ENCODE results near the gene DENND2C.

GRCh38 chr1:114545796-114546195 is 124.1 kb downstream of the DENND2C start:
- no peak for TF ChIP-seq POLR2A (IDR thresholded peaks at IDR 0.05)
- TF ChIP-seq, protein P1, sequence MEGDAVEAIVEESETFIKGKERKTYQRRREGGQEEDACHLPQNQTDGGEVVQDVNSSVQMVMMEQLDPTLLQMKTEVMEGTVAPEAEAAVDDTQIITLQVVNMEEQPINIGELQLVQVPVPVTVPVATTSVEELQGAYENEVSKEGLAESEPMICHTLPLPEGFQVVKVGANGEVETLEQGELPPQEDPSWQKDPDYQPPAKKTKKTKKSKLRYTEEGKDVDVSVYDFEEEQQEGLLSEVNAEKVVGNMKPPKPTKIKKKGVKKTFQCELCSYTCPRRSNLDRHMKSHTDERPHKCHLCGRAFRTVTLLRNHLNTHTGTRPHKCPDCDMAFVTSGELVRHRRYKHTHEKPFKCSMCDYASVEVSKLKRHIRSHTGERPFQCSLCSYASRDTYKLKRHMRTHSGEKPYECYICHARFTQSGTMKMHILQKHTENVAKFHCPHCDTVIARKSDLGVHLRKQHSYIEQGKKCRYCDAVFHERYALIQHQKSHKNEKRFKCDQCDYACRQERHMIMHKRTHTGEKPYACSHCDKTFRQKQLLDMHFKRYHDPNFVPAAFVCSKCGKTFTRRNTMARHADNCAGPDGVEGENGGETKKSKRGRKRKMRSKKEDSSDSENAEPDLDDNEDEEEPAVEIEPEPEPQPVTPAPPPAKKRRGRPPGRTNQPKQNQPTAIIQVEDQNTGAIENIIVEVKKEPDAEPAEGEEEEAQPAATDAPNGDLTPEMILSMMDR (IDR thresholded peaks at IDR 0.05), result no peak

Data from sigmoid colon (tissue), 3 donors.